SU-DHL-6 (cell line): ENCODE results near the gene RTF1.

ENCODE experiments used
- H2AFZ ChIP-seq: fragments of 200-600 bp; sonication (generic); 2 replicates; pipeline ENCODE4 v1.6.1; 2014; ENCODE audit warnings: low read depth, mild to moderate bottlenecking, moderate library complexity, mixed read lengths, antibody characterized with exemption, low read length; ENCODE audit not compliant: severe bottlenecking
- H3F3A ChIP-seq: fragments of 200-600 bp; shearing (Covaris generic); 2 replicates; pipeline ENCODE4 v1.6.0; 2016; ENCODE audit warnings: antibody characterized with exemption, mild to moderate bottlenecking; ENCODE audit not compliant: insufficient read depth
- H3K27ac ChIP-seq: fragments of 200-600 bp; sonication (generic); 2 replicates; pipeline ENCODE4 v1.5.1; 2016; ENCODE audit warnings: low read depth, mild to moderate bottlenecking, low read length, moderate library complexity, mixed read lengths
- H3K27me3 ChIP-seq: fragments of 200-600 bp; sonication (generic), shearing (Covaris generic); 2 replicates; pipeline ENCODE4 v1.6.0; 2014; ENCODE audit warnings: mild to moderate bottlenecking, low read length
- H3K36me3 ChIP-seq: fragments of 200-600 bp; sonication (generic); 2 replicates; pipeline ENCODE4 v1.6.1; 2014; ENCODE audit warnings: mild to moderate bottlenecking, low read length, mixed read lengths
- H3K4me2 ChIP-seq: fragments of 300-600, 200-600 bp; shearing (Covaris generic), sonication (generic); 2 replicates; pipeline ENCODE4 v1.6.0; 2014; ENCODE audit warnings: low read length, low read depth, mild to moderate bottlenecking; ENCODE audit not compliant: poor library complexity, severe bottlenecking
- H3K4me3 ChIP-seq: fragments of 200-600 bp; sonication (generic); 2 replicates; pipeline ENCODE4 v1.5.1; 2014; ENCODE audit warnings: antibody characterized with exemption, low read length, mild to moderate bottlenecking, mixed read lengths; ENCODE audit not compliant: insufficient read depth, poor library complexity, severe bottlenecking
- H3K79me2 ChIP-seq: fragments of 200-600 bp; sonication (generic); 2 replicates; pipeline ENCODE4 v1.6.1; 2014; ENCODE audit warnings: mild to moderate bottlenecking, low read length, moderate library complexity; ENCODE audit not compliant: insufficient read depth
- H3K9ac ChIP-seq: fragments of 200-600 bp; sonication (generic); 2 replicates; pipeline ENCODE4 v1.7.0; 2014; ENCODE audit warnings: mild to moderate bottlenecking, low read length
- H3K9me2 ChIP-seq: fragments of 200-600 bp; sonication (generic); replicated peaks from 2 replicates; pipeline ENCODE4 v1.6.1; 2014; ENCODE audit warnings: low read length; ENCODE audit not compliant: insufficient read depth
- H3K9me3 ChIP-seq: fragments of 200-600 bp; sonication (generic); 2 replicates; pipeline ENCODE4 v1.6.1; 2014; ENCODE audit warnings: low read length, mixed read lengths; ENCODE audit not compliant: insufficient read depth
- H4K20me1 ChIP-seq: fragments of 200-600 bp; sonication (generic); 2 replicates; pipeline ENCODE4 v1.6.1; 2014; ENCODE audit warnings: low read depth, mild to moderate bottlenecking, antibody characterized with exemption, low read length, moderate library complexity, mixed read lengths
- CTCF ChIP-seq: fragments of 200-600 bp; sonication (generic); IDR thresholded peaks from one replicate; pipeline ENCODE4 v1.5.1; 2017; ENCODE audit warnings: antibody characterized with exemption, mild to moderate bottlenecking, low read length, moderate library complexity; ENCODE audit not compliant: insufficient read depth, poor library complexity, severe bottlenecking
- EZH2phosphoT487 ChIP-seq: fragments of 200-600 bp; sonication (generic), shearing (Covaris generic); conservative IDR thresholded peaks from 2 replicates; pipeline ENCODE4 v1.6.1; 2018; ENCODE audit warnings: mild to moderate bottlenecking, antibody characterized with exemption, low read length, moderate library complexity, mixed read lengths

RTF1 gene

GRCh38 chr15:41429003-41429890 lies 12.4 kb downstream of the RTF1 start:
- H3K27me3 ChIP-seq: no peaks in the 10 kb centered on the region
- H3K4me2 ChIP-seq: no peak overlapping the region
- no peaks in the 10 kb centered on the region for H3K36me3 ChIP-seq
- TF ChIP-seq EZH2phosphoT487 (no peak), CTCF (no peak)
- no peak overlapping the region for H2AFZ ChIP-seq
- no peak overlapping the region for H3K9ac ChIP-seq
- H4K20me1 ChIP-seq: 0 out of 2 replicates have a peak, but pooled peaks cover 4% of the 10 kb centered on the region
- no peaks in the 10 kb centered on the region for H3K9me2 ChIP-seq
- no peak overlapping the region for H3K27ac ChIP-seq
- no peaks in the 10 kb centered on the region for H3K9me3 ChIP-seq
- H3K4me3 ChIP-seq: no peak overlapping the region
- 0 out of 2 replicates have a peak, but pooled peaks cover 4% of the 10 kb centered on the region for H3F3A ChIP-seq
- peaks cover 72% of the 10 kb centered on the region for H3K79me2 ChIP-seq

- no peaks in the 10 kb centered on the region; the same call in 1 of the 2 replicates for H3K36me3 ChIP-seq
- H3K27me3 ChIP-seq: no peaks in the 10 kb centered on the region
- no peaks in the 10 kb centered on the region for H3F3A ChIP-seq
- H4K20me1 ChIP-seq: no peaks in the 10 kb centered on the region
- no peak for TF ChIP-seq EZH2phosphoT487
- TF ChIP-seq CTCF: no peak
- H3K4me3 ChIP-seq: no peak overlapping the region
- no peaks in the 10 kb centered on the region for H3K9me2 ChIP-seq
- peaks cover 41% of the 10 kb centered on the region for H3K79me2 ChIP-seq
- no peak overlapping the region for H3K9ac ChIP-seq
- H3K27ac ChIP-seq: no peak overlapping the region
- H3K4me2 ChIP-seq: no peak overlapping the region
- no peak overlapping the region for H2AFZ ChIP-seq
- H3K9me3 ChIP-seq: no peaks in the 10 kb centered on the region
Measured at GRCh38 chr15:41435037-41435786, 18.3 kb downstream of the RTF1 start.

- TF ChIP-seq CTCF: no peak
- TF ChIP-seq EZH2phosphoT487: no peak
- H3K4me3 ChIP-seq: no peak overlapping the region
- H3K36me3 ChIP-seq: no peaks in the 10 kb centered on the region; the same call in 1 of the 2 replicates
- H3K9me3 ChIP-seq: no peaks in the 10 kb centered on the region
- no peak overlapping the region for H3K9ac ChIP-seq
- H3K27ac ChIP-seq: no peak overlapping the region
- H3K9me2 ChIP-seq: no peaks in the 10 kb centered on the region
- no peaks in the 10 kb centered on the region for H4K20me1 ChIP-seq
- H3K4me2 ChIP-seq: no peak overlapping the region
- H3K79me2 ChIP-seq: peaks cover 21% of the 10 kb centered on the region
- H3F3A ChIP-seq: no peaks in the 10 kb centered on the region
- no peak overlapping the region for H2AFZ ChIP-seq
- H3K27me3 ChIP-seq: no peaks in the 10 kb centered on the region
Measured at GRCh38 chr15:41437448-41437847, 20.6 kb downstream of the RTF1 start.
